Measurements from ENCODE around the gene HDAC4.

Gene HDAC4

GRCh38 chr2:239146741-239147181 lies 254.1 kb downstream of the HDAC4 start:
- no peak for ATAC-seq

GRCh38 chr2:239146011-239146641 lies 254.7 kb downstream of the HDAC4 start:
- ATAC-seq: no peak

DNA sequence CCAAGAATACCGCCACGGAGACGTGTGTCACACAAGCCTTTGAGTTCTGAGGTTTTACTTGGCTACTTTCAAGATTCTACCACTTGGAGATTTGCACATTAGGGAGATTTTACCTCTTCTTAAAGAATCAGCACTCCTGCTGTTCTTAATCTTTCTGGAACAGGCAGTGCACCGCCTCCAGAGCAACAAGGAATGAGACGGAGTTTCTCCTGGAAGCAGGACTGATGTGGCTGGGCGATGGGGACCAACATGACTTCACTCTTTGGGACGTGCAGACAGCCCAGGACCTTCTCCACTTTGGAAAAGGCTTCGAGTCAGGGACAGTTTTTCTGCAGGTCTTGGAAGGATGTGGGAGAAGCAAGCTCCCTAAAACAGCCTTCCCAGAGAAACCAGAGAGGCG lies 255.2 kb downstream of the HDAC4 start:
- ATAC-seq: no peak

- no peak for ATAC-seq
Observed at GRCh38 chr2:239145106-239145505, 255.7 kb downstream of the HDAC4 start.

GRCh38 chr2:239144713-239144999 lies 256.2 kb downstream of the HDAC4 start:
- ATAC-seq: no peak

GRCh38 chr2:239143858-239144712 lies 256.7 kb downstream of the HDAC4 start:
- ATAC-seq: peak in 1 of 2 donors; percentile 45

DNA sequence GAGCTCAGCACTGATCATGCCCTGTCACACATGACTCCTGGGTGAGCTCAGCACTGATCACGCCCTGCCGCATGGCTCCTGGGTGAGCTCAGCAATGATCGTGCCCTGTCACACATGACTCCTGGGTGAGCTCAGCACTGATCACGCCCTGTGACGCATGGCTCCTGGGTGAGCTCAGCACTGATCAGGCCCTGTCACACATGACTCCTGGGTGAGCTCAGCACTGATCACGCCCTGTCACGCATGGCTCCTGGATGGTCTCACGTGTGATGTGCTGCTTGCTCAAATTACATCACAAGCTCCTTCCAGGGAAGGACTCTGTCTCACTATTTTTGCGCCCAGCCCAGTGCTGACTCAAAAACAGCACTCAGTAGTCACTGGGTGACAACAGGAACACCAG lies 258.0 kb downstream of the HDAC4 start:
- no peak for ATAC-seq

DNA sequence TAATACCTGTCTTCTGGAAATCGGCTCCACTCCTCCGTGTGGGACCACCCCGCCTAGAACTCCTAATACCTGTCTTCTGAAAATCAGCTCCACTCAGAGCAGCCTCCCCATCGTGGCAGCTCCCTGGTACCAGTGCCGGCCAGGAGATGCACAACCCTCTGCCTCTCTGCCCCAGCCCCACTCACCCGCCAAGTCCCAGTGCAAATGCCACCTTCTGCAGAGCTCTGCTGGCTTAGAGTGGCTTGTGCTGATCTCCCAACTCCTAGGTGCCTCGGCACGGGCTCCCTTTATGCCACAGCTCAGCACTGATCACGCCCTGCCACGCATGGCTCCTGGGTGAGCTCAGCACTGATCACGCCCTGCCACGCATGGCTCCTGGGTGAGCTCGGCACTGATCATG lies 258.5 kb downstream of the HDAC4 start:
- ATAC-seq: no peak

- ATAC-seq: no peak
Observed at GRCh38 chr2:239141021-239141760, 259.6 kb downstream of the HDAC4 start.

DNA sequence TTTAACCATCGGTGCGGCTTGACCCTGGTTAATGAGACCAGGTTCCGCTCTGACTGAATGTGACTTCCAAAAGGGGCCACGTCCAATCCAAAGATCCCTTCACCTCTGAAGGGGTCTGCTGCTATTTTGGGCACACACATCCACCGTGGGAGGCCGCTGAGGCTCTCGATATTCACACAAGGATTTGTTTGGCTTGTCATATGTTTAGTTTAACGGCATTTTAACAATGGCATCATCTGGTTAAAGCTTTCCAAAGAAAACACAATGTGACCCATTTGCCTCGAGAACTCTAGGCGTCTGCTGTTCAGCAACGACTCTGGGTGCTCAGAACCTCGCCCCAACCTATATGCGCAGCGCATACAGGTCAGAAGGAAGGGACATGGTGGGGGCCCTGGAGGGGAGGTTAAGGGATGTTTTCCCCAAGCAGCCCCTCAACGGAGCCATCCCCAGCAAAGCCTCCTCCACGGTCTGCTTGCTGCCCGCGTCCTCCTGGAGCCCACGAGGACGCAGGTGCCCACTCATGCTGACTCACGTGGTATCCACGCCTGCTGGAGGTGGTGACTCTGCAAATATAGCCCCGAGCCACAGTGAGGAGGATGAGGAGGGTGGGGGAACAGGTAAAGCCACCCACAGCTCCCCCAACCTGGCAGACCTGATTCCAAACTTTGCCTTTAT lies 260.3 kb downstream of the HDAC4 start:
- no peak for ATAC-seq

- ATAC-seq: no peak
Observed at GRCh38 chr2:239139566-239139965, 261.3 kb downstream of the HDAC4 start.

DNA sequence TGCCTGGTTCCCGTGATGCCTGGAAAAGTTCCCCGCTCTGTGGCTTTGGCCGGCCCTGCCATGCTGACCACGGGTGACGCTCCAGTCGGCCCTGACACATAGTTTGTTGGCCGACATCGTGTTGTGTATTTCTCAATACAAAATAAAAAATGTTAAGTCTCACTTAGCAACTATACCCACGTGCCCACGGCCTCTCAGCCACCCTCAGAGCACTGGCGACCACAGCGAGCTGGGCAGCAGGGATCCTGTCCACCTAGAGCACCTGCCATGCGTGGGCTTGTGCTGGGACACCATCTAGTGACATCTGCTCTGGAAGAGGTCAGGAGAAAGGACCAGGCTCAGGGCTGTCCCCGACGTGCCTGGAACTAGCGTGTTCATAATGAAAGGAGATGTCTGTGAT lies 261.7 kb downstream of the HDAC4 start:
- ATAC-seq: no peak

- ATAC-seq: no peak
Observed at GRCh38 chr2:239138610-239139009, 262.2 kb downstream of the HDAC4 start.

DNA sequence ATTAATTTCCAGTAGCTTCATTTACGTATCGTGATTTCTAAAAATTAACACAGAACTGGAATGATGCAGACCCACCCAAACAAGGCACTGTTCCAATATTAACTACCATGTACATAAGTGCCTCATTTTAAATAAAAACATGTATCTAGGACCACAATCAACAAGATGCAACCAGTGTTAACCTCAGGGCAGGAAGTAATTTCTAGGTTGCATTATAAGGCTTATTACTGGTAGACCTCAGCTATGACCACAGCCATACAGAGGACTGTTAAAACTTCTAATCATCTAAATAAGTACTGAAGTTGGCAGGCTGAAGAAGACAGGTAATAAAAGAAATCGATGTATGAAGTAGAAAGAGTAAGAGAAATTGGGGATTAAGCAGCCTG lies 262.9 kb downstream of the HDAC4 start:
- no peak for ATAC-seq

DNA sequence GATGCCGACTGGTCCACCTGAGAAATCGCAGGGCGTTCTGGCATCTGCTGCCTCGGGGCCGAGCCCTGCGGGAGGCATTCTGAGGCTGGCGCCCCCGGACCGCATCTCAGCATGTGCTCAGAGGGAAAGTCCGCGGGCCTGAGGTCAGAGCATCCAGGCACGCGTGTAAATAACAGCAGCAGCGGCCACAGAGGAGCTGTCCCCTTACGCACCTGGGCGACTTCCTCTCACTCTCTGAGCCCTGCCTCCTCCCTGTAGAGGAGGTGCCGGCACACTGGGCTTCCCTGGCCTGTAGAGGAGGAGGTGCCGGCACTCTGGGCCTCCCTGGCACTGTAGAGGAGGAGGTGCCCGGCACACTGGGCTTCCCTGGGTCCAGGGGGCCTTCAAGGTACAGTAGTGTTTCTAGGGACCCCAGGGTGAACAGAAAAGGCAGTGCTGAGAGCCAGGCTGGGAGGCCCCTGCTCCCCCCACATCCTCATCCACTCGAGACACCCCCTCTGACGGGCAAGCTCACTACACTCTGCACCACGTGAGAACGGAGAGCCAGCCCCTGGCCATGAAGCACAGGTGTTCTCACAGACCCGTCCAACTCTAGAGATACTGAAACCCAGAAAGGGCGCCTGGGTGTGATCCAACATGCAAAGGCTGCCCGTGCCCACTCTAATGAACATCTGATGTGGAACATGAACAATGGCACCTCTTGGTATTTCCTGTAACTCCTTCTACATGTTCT lies 263.5 kb downstream of the HDAC4 start:
- no peak for ATAC-seq

- no peak for ATAC-seq
Observed at GRCh38 chr2:239136762-239137161, 264.1 kb downstream of the HDAC4 start.

GRCh38 chr2:239136203-239136602 lies 264.6 kb downstream of the HDAC4 start:
- no peak for ATAC-seq

- ATAC-seq: no peak
Observed at GRCh38 chr2:239135531-239135930, 265.3 kb downstream of the HDAC4 start.

- ATAC-seq: no peak
Observed at GRCh38 chr2:239133945-239134570, 266.8 kb downstream of the HDAC4 start.

- ATAC-seq: no peak
Observed at GRCh38 chr2:239132786-239133185, 268.0 kb downstream of the HDAC4 start.

DNA sequence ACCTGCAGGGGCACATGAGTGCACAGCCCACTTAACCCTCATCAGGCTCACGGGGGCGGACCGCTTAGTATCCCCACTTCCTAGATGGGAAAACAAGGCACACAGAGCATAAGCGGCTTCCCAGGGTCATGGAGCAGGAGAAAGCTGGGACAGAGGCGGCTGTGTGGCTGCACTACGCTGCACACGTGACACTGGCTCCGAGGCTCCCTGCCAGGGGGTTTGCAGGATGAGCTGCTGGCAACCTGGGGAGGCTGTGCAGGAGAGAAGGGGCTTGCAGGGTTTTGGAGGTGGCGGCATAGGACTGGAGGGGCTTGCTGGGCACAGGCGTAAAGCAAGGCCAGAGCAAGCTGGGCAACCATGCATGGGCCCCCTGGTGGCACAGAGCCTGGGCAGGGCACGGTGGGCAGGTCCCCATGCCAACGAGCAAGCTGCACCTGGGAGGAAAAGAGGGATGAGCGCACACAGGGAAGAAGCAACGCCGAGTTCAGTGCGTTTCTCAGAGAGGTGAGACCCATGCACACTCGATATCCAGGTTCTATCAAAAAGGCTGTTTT lies 268.6 kb downstream of the HDAC4 start:
- no peak for ATAC-seq

DNA sequence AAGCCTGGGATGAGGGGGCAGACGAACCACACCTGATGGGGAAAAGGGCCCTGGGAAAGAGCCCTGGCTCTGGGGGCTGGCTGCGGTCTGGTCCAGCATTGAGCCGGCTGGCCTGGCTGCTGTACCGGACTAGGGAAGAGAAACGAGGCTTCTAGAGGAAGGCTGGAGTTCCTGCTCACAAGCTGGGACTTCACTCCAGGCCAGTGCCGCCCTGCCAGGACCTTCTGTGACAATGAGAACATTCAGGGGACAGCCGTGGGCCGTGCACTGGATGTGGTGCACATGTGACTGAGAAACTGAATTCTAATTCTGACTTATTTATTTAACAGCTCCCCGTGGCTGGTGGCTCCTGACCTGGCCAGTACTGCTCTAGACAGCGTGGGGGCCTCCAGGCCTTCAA lies 269.3 kb downstream of the HDAC4 start:
- ATAC-seq: no peak

Measured in activated CD4-positive, CD25-positive, alpha-beta regulatory T cell treated with anti-CD3 and anti-CD28 coated beads, Interleukin-2, amount 50 U/mL, for 24 hours (primary cell).